HepG2 (cell line): ENCODE measurements around the gene ARPP19. TPM values are rescaled to one million over a fixed set of nuclear protein-coding genes. Genes with fewer than 3 reads are reported as not detected.

ENCODE experiments used
- ATAC-seq: fragments of 200-7000 bp; cut with Tn5 transposase; 3 replicates; pipeline ENCODE4 v1.9.1; 2020; ENCODE audit warnings: mild to moderate bottlenecking, moderate library complexity
- BruUV-seq: library from RNA; stranded (reverse); fragments of 400-500 nt; replicated peaks from 2 replicates; lab custom pipeline; 2021; lab: Mats Ljungman, UMichigan
- CTCF ChIA-PET: fragments of 300-600 bp; formaldehyde crosslinking; extraction: SDS; loops from one replicate; lab custom pipeline; 2021; ENCODE audit warnings: low total read pairs, inconsistent platforms, low intra/inter-chr PET ratio; lab: Yijun Ruan, JAX
- POLR2A ChIA-PET: fragments of 350-600 bp; sonication (Branson Sonifier 250); formaldehyde crosslinking; loops from one replicate; lab custom pipeline; 2020; ENCODE audit warnings: antibody characterized with exemption, inconsistent platforms; lab: Yijun Ruan, JAX
- DNase-seq: peaks from one replicate; pipeline ENCODE4 v3.0.0-alpha.2; 2015; ENCODE audit warnings: low spot score
- FAIRE-seq: peaks from 3 replicates; lab custom pipeline; 2011; peaks lifted over from hg19 to GRCh38; lab: Jason Lieb, UNC
- H2AFZ ChIP-seq: one replicate; pipeline ENCODE4 v1.6.1; 2011; ENCODE audit warnings: low read length, inconsistent platforms
- H3K27ac ChIP-seq: fragments of 300-600 bp; 3 replicates; pipeline ENCODE4 v1.8.0; 2011; ENCODE audit warnings: mixed run types, mild to moderate bottlenecking, mixed read lengths, low read length, inconsistent platforms; ENCODE audit not compliant: insufficient read depth; ENCODE audit errors: extremely low read length
- H3K27me3 ChIP-seq, 2 experiments: fragments of 200-600 bp in 1 of 2; 2 replicates in 1 of 2; 3 replicates in 1 of 2; pipeline versions ENCODE4 v1.6.0 to v1.8.0; 2011; ENCODE audit warnings: low read length in 2 of 2, mild to moderate bottlenecking in 2 of 2, moderate library complexity in 2 of 2, inconsistent platforms in 1 of 2; ENCODE audit not compliant: insufficient read depth in 2 of 2, control insufficient read depth in 1 of 2
- H3K36me3 ChIP-seq, 2 experiments: fragments of 200-600 bp in 1 of 2; replicated peaks in 1 of 2; 2 replicates in 1 of 2; 3 replicates in 1 of 2; pipeline versions ENCODE4 v1.5.1 to v1.8.0; 2011; ENCODE audit warnings: low read length in 2 of 2, inconsistent platforms in 1 of 2; ENCODE audit not compliant: insufficient read depth in 2 of 2, control insufficient read depth in 1 of 2
- H3K4me1 ChIP-seq: 2 replicates; pipeline ENCODE4 v1.5.1; 2012; ENCODE audit warnings: low read length, inconsistent platforms; ENCODE audit not compliant: insufficient read depth
- H3K4me2 ChIP-seq: 2 replicates; pipeline ENCODE4 v1.6.0; 2011; ENCODE audit warnings: low read depth, low read length, inconsistent platforms
- H3K4me3 ChIP-seq, 3 experiments: fragments of 200-600 bp in 1 of 3; sonication (generic), shearing (Covaris generic) in 1 of 3; replicated peaks in 1 of 3; 2 replicates each; pipeline ENCODE4 v1.5.1; 2011 to 2016; ENCODE audit warnings: low read length in 3 of 3, inconsistent platforms in 2 of 3, low read depth in 2 of 3, mild to moderate bottlenecking in 2 of 3, control low read depth in 1 of 3, mixed read lengths in 1 of 3; ENCODE audit not compliant: insufficient read depth in 1 of 3
- H3K79me2 ChIP-seq: one replicate; pipeline ENCODE4 v1.6.1; 2011; ENCODE audit warnings: low read length, inconsistent platforms; ENCODE audit not compliant: insufficient read depth
- H3K9ac ChIP-seq: 2 replicates; pipeline ENCODE4 v1.6.0; 2011; ENCODE audit warnings: mild to moderate bottlenecking, low read depth, low read length, inconsistent platforms; ENCODE audit not compliant: insufficient read depth
- H3K9me3 ChIP-seq: 2 replicates; pipeline ENCODE4 v1.5.1; 2012; ENCODE audit warnings: mild to moderate bottlenecking, low read length
- H4K20me1 ChIP-seq: 2 replicates; pipeline ENCODE4 v1.6.0; 2011; ENCODE audit warnings: inconsistent platforms, mild to moderate bottlenecking, low read length, moderate library complexity; ENCODE audit not compliant: insufficient read depth
- ASH2L ChIP-seq: fragments of 300-600, 200-600 bp; sonication (generic); IDR thresholded peaks from 2 replicates; pipeline ENCODE4 v1.7.0; 2017; ENCODE audit warnings: low read depth, mild to moderate bottlenecking, moderate library complexity, mixed read lengths, low read length; ENCODE audit not compliant: insufficient read length
- BHLHE40 ChIP-seq: IDR thresholded peaks from 2 replicates; pipeline ENCODE4 v1.6.1; 2011; ENCODE audit warnings: low read length, improper control_type of control experiment
- FOXC1 ChIP-seq: sonication (generic); formaldehyde crosslinking; IDR thresholded peaks from 2 replicates; pipeline ENCODE4 v1.8.0; 2022; ENCODE audit warnings: mild to moderate bottlenecking, missing genetic modification reagents, borderline replicate concordance
- FOXM1 ChIP-seq: sonication (generic); formaldehyde crosslinking; IDR thresholded peaks from 2 replicates; pipeline ENCODE4 v1.5.0; 2020; ENCODE audit warnings: missing genetic modification reagents
- NFYB ChIP-seq: sonication (generic); formaldehyde crosslinking; IDR thresholded peaks from 2 replicates; pipeline ENCODE4 v1.4.0; 2020; ENCODE audit warnings: missing genetic modification reagents
- PHF8 ChIP-seq: sonication (generic); formaldehyde crosslinking; IDR thresholded peaks from 2 replicates; pipeline ENCODE4 v1.5.0; 2020; ENCODE audit warnings: missing genetic modification reagents
- TBX3 ChIP-seq: fragments of 450-650 bp; IDR thresholded peaks from 2 replicates; pipeline ENCODE4 v1.6.1; 2017; ENCODE audit warnings: antibody characterized with exemption, mild to moderate bottlenecking, inconsistent platforms, borderline replicate concordance
- U2AF1 ChIP-seq: fragments of 200-400 bp; formaldehyde crosslinking; optimal IDR thresholded peaks from 2 replicates; pipeline ENCODE3; 2017; ENCODE audit warnings: mild to moderate bottlenecking, low read depth, low read length
- YEATS4 ChIP-seq: sonication (generic); formaldehyde crosslinking; IDR thresholded peaks from 2 replicates; pipeline ENCODE4 v1.4.0; 2020; ENCODE audit warnings: missing genetic modification reagents, borderline replicate concordance
- ZFYVE20 ChIP-seq: sonication (generic); formaldehyde crosslinking; IDR thresholded peaks from 2 replicates; pipeline ENCODE4 v1.8.0; 2023; ENCODE audit warnings: low read depth, mild to moderate bottlenecking, moderate library complexity, missing genetic modification reagents, borderline replicate concordance
- ZNF234 ChIP-seq: sonication (generic); formaldehyde crosslinking; conservative IDR thresholded peaks from 2 replicates; pipeline ENCODE4 v1.5.1; 2020; ENCODE audit warnings: mild to moderate bottlenecking, missing genetic modification reagents
- ZNF333 ChIP-seq: sonication (generic); formaldehyde crosslinking; IDR thresholded peaks from 2 replicates; pipeline ENCODE4 v1.4.0; 2020; ENCODE audit warnings: mild to moderate bottlenecking, missing genetic modification reagents, borderline replicate concordance
- ZNF383 ChIP-seq: sonication (generic); formaldehyde crosslinking; IDR thresholded peaks from 2 replicates; pipeline ENCODE4 v1.4.0; 2020; ENCODE audit warnings: missing genetic modification reagents, mild to moderate bottlenecking, borderline replicate concordance
- ZNF687 ChIP-seq: sonication (generic); formaldehyde crosslinking; IDR thresholded peaks from 2 replicates; pipeline ENCODE4 v1.5.1; 2020; ENCODE audit warnings: mild to moderate bottlenecking, missing genetic modification reagents, moderate library complexity
- ZNF75D ChIP-seq: sonication (generic); formaldehyde crosslinking; IDR thresholded peaks from 2 replicates; pipeline ENCODE4 v1.8.1; 2023; ENCODE audit warnings: missing genetic modification reagents, mild to moderate bottlenecking, borderline replicate concordance
- WGBS: methylation state at CpG from one replicate; pipeline ENCODE4 v1.1.6; 2017; ENCODE audit warnings: low lambda C conversion rate; 5-methylcytosine and 5-hydroxymethylcytosine counted together
- in situ Hi-C: cut with HindIII; loops from 2 replicates; pipeline ENCODE4 v1.10.0; 2017; ENCODE audit warnings: low pct_unique_long_range_greater_than_20kb; ENCODE audit not compliant: extremely low pct_ligation_motif_present
- intact Hi-C: fragments of 100-400 bp; cut with micrococcal nuclease; formaldehyde crosslinking; loops from one replicate; pipeline ENCODE4 v1.10.0; 2022; ENCODE audit not compliant: unreplicated experiment
- polyA plus RNA-seq, 8 experiments: library from polyadenylated mRNA; depleted of rRNA in 3 of 8; stranded (reverse) in 7 of 8; unstranded in 1 of 8; fragments of >200 nt; fragmentation: Illumina TruSeq in 4 of 8; extraction: Trizol in 4 of 8; gene quantifications; 2 replicates each; pipeline versions ENCODE4 v1.2.1 to v1.2.3, GENCODE V29; 2011 to 2016; ENCODE audit warnings: low read depth in 4 of 8, missing spikeins in 1 of 8, mixed read lengths in 1 of 8; ENCODE audit not compliant: insufficient read depth in 1 of 8
- total RNA-seq, 5 experiments: library from RNA; depleted of rRNA; stranded (reverse); fragments of >200 nt; fragmentation: Illumina TruSeq; extraction: Trizol; gene quantifications; 2 replicates each; pipeline ENCODE4 v1.2.3, GENCODE V29; 2016; ENCODE audit warnings: low read depth in 1 of 5
- TF ChIP-seq, protein P1 (sequence below): sonication (generic); formaldehyde crosslinking; IDR thresholded peaks from 2 replicates; pipeline ENCODE4 v1.4.0; 2020; ENCODE audit warnings: mild to moderate bottlenecking, missing genetic modification reagents, borderline replicate concordance

ARPP19 gene
- total and polyA plus RNA-seq, 2 of the 13 experiments (the other 11 are each of a cell fraction or from before 2014, with no cell fraction given): 70.8 to 123 TPM

DNA sequence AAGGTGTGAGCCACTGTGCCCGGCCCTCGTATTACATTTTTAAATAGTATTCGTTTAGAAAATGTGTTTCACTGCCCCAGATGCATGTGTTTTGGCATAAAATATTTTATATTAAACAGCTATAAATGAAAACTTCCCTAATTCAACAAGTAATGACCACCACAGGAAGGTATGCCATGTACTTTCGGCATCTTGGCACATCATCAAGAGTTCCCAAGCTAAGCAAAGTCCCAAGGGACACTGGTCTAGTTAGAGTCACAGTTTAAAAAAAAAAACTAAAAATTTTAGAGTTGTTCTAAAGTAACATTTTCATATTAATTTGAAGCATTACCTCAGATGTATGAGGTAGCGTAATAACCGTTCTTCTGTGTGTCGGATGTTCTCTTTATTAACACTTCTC is 15.6 kb upstream of the ARPP19 start:
- H3K79me2 ChIP-seq: no peaks in the 10 kb centered on the region
- in situ Hi-C loops (no loop called here), intact Hi-C loops (no loop called here)
- H3K9me3 ChIP-seq: no peaks in the 10 kb centered on the region
- H3K4me1 ChIP-seq: no peaks in the 10 kb centered on the region
- POLR2A ChIA-PET: no interaction called here
- no peak overlapping the region for H3K9ac ChIP-seq
- ATAC-seq (no peak), DNase-seq (no peak)
- no peaks in the 10 kb centered on the region for H4K20me1 ChIP-seq
- whole genome bisulfite sequencing: 93% methylated on average over 7 of the region's 7 CpGs
- H3K36me3 ChIP-seq: no peaks in the 10 kb centered on the region
- no peak overlapping the region for H2AFZ ChIP-seq
- no peaks in the 10 kb centered on the region; a peak in 1 of 5 replicates for H3K27me3 ChIP-seq
- no TSS peak for BruUV-seq
- TF ChIP-seq YEATS4: no peak
- TF ChIP-seq ZNF687 (CRISPR knock-in tag): no peak
- no peak for TF ChIP-seq ZNF75D (CRISPR knock-in tag)
- no peak for TF ChIP-seq ZNF234 (CRISPR knock-in tag)
- no peak for TF ChIP-seq FOXC1
- TF ChIP-seq NFYB (CRISPR knock-in tag): no peak
- TF ChIP-seq ZFYVE20 (CRISPR knock-in tag): no peak
- TF ChIP-seq PHF8 (CRISPR knock-in tag): no peak
- no peak for TF ChIP-seq TBX3
- TF ChIP-seq ZNF383 (CRISPR knock-in tag): no peak
- no peak for TF ChIP-seq FOXM1
- no peak for TF ChIP-seq U2AF1
- TF ChIP-seq BHLHE40: no peak
- no peak for TF ChIP-seq ZNF333 (CRISPR knock-in tag)
- no peak for TF ChIP-seq ASH2L
- TF ChIP-seq, protein P1, sequence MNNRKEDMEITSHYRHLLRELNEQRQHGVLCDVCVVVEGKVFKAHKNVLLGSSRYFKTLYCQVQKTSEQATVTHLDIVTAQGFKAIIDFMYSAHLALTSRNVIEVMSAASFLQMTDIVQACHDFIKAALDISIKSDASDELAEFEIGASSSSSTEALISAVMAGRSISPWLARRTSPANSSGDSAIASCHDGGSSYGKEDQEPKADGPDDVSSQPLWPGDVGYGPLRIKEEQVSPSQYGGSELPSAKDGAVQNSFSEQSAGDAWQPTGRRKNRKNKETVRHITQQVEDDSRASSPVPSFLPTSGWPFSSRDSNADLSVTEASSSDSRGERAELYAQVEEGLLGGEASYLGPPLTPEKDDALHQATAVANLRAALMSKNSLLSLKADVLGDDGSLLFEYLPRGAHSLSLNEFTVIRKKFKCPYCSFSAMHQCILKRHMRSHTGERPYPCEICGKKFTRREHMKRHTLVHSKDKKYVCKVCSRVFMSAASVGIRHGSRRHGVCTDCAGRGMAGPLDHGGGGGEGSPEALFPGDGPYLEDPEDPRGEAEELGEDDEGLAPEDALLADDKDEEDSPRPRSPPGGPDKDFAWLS (CRISPR knock-in tag): no peak
- TF ChIP-seq, all 625 proteins: peak for 0
- Histone ChIP-seq H3K4me2 (no peak overlapping the region), H3K27ac (no peak overlapping the region), H3K4me3 (no peak overlapping the region)
- FAIRE-seq: no peak
- CTCF ChIA-PET: no interaction called here
